Erythroblast (primary cell): ENCODE results near the gene DTNB.

Experiments used
- GATA1 ChIP-seq: IDR thresholded peaks from 2 replicates; pipeline ENCODE4 v1.6.1; 2011; ENCODE audit warnings: low read depth, mild to moderate bottlenecking, control low read depth, low read length, moderate library complexity
- POLR2A ChIP-seq: IDR thresholded peaks from 2 replicates; pipeline ENCODE4 v1.6.1; 2011; ENCODE audit warnings: mild to moderate bottlenecking, low read length

DNA sequence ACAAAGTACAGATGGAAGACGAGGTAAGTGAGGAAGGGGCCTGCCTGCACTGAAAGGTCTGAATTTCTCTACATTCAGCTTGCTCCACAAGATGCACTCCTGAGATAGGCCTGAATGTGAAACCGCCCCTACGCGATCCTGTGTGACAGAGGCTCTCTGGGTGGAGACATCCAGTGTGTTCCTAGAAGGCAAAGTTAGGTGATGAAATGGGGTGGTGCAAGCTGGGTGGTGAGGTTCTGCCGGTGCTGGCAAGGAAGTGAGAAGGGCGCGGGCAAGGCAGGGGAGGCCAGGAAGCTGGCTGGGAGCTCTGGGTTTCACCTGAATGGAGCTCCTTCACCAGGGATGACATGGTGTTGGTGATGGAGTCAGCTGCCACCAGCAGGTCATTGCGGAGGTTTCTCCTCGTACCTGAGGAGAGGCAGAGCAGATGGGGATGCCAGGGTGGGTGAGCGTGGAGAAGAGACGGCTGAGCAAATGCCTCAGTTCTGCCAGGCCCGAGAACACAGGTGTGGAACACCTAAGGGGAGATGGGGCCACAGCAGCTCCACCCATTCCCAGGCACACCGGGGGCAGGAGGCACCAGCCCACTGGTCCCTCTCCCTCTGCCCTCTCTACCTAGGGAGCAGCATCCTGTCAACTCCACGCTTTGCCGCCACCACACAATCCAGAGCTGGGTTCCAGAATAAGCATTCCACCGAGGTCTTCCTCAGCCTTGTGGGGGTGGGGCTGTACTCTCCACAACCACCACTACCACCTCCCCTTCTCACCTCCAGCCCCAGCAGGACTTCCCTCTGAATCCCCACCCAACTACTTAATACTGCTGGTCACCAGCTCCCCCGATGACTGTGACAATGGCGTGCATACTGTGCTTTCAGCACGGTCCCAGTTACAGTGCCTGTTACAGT lies 286.2 kb downstream of the DTNB start:
- TF ChIP-seq POLR2A (no peak), GATA1 (no peak)
